Common myeloid progenitor, CD34-positive (primary cell): ENCODE results near the gene PCDH15.

Experiments
- CTCF ChIA-PET: fragments of 350-600 bp; sonication (Branson Sonifier 250); formaldehyde crosslinking; loops from one replicate; lab custom pipeline; 2021; ENCODE audit warnings: antibody characterized with exemption; lab: Charles Lee
- POLR2A ChIA-PET: fragments of 350-600 bp; sonication (Branson Sonifier 250); formaldehyde crosslinking; loops from one replicate; lab custom pipeline; 2021; ENCODE audit warnings: antibody characterized with exemption; lab: Charles Lee
- DNase-seq, 3 donors: peaks; one replicate each; pipeline versions ENCODE4 v3.0.0 to v3.0.0-alpha.2; 2013
- H3K27ac ChIP-seq, 2 experiments: 1 replicate in 1 of 2; 2 replicates in 1 of 2; pipeline ENCODE4 v1.7.0; 2013; ENCODE audit warnings: inconsistent platforms in 2 of 2, low read length in 2 of 2, mild to moderate bottlenecking in 2 of 2, low read depth in 1 of 2, moderate library complexity in 1 of 2; ENCODE audit not compliant: severe bottlenecking in 2 of 2, insufficient read depth in 1 of 2, poor library complexity in 1 of 2
- H3K27me3 ChIP-seq, 5 experiments: replicated peaks in 2 of 5; 1 replicate in 3 of 5; 2 replicates in 2 of 5; pipeline versions ENCODE4 v1.6.1 to v1.7.0; 2013; ENCODE audit warnings: low read length in 4 of 5, mild to moderate bottlenecking in 2 of 5, moderate library complexity in 2 of 5, inconsistent platforms in 1 of 5; ENCODE audit not compliant: insufficient read depth in 5 of 5, control insufficient read depth in 4 of 5
- H3K36me3 ChIP-seq, 4 experiments: 1 replicate in 2 of 4; 2 replicates in 2 of 4; pipeline versions ENCODE4 v1.6.1 to v1.7.0; 2013; ENCODE audit warnings: low read length in 3 of 4, control low read depth in 1 of 4, mild to moderate bottlenecking in 1 of 4; ENCODE audit not compliant: control insufficient read depth in 4 of 4, insufficient read depth in 4 of 4
- H3K4me1 ChIP-seq, 4 experiments: 1 replicate in 3 of 4; 2 replicates in 1 of 4; pipeline versions ENCODE4 v1.6.1 to v1.7.1; 2013; ENCODE audit warnings: low read length in 3 of 4, mild to moderate bottlenecking in 3 of 4, control low read depth in 1 of 4, inconsistent platforms in 1 of 4, moderate library complexity in 1 of 4; ENCODE audit not compliant: control insufficient read depth in 4 of 4, insufficient read depth in 4 of 4; ENCODE audit errors: control extremely low read depth in 1 of 4
- H3K4me3 ChIP-seq, 7 experiments: 1 replicate in 4 of 7; 2 replicates in 3 of 7; pipeline versions ENCODE4 v1.5.1 to v1.7.0; 2013; ENCODE audit warnings: mild to moderate bottlenecking in 7 of 7, low read length in 6 of 7, moderate library complexity in 6 of 7, inconsistent platforms in 2 of 7, low read depth in 2 of 7, control low read depth in 1 of 7; ENCODE audit not compliant: insufficient read depth in 4 of 7, control insufficient read depth in 1 of 7; ENCODE audit errors: extremely low read depth in 1 of 7
- H3K9me3 ChIP-seq, 5 experiments: 1 replicate in 4 of 5; 2 replicates in 1 of 5; pipeline versions ENCODE4 v1.6.1 to v1.7.1; 2013; ENCODE audit warnings: low read length in 4 of 5, mild to moderate bottlenecking in 2 of 5, inconsistent platforms in 1 of 5, low read depth in 1 of 5, moderate library complexity in 1 of 5; ENCODE audit not compliant: control insufficient read depth in 4 of 5, insufficient read depth in 2 of 5; ENCODE audit errors: control extremely low read depth in 1 of 5
- WGBS: methylation state at CpG from one replicate; pipeline ENCODE4 v1.1.5; 2013; ENCODE audit not compliant: insufficient coverage; 5-methylcytosine and 5-hydroxymethylcytosine counted together

PCDH15 gene

GRCh38 chr10:54009672-54010071 is 791.4 kb downstream of the PCDH15 start:
- H3K4me1 ChIP-seq: no peaks in the 10 kb centered on the region
- no peaks in the 10 kb centered on the region for H3K36me3 ChIP-seq
- ChIA-PET POLR2A (no interaction called here), CTCF (no interaction called here)
- no peaks in the 10 kb centered on the region for H3K9me3 ChIP-seq
- no peak overlapping the region for H3K4me3 ChIP-seq
- no peak for DNase-seq
- H3K27me3 ChIP-seq: no peaks in the 10 kb centered on the region
- 97% methylated on average over 3 of the region's 3 CpGs for WGBS
- no peak overlapping the region for H3K27ac ChIP-seq

GRCh38 chr10:54002077-54002476 is 799.0 kb downstream of the PCDH15 start:
- Histone ChIP-seq H3K9me3 (no peaks in the 10 kb centered on the region), H3K4me3 (no peak overlapping the region), H3K27me3 (no peaks in the 10 kb centered on the region), H3K27ac (no peak overlapping the region), H3K4me1 (no peaks in the 10 kb centered on the region), H3K36me3 (no peaks in the 10 kb centered on the region)
- WGBS: no CpG with 5 or more reads among the region's 1 CpG
- POLR2A ChIA-PET: no interaction called here
- no peak for DNase-seq
- CTCF ChIA-PET: no interaction called here

- Histone ChIP-seq H3K4me3 (no peak overlapping the region), H3K9me3 (no peaks in the 10 kb centered on the region), H3K27ac (no peak overlapping the region), H3K27me3 (no peaks in the 10 kb centered on the region), H3K36me3 (no peaks in the 10 kb centered on the region), H3K4me1 (no peaks in the 10 kb centered on the region)
- CTCF ChIA-PET: interaction anchor here (1.7 kb wide), 1 partner anchor 405 kb away, joined by 5 read pairs; no protein-coding TSS in a partner anchor
- DNase-seq: peak; percentile 1
- POLR2A ChIA-PET: no interaction called here
- no CpG with 5 or more reads among the region's 2 CpGs for WGBS
Observed at GRCh38 chr10:53997953-53998352, 803.1 kb downstream of the PCDH15 start.

GRCh38 chr10:53990799-53991238 is 810.2 kb downstream of the PCDH15 start:
- POLR2A ChIA-PET: no interaction called here
- DNase-seq: no peak
- WGBS: 96% methylated on average over 7 of the region's 28 CpGs

GRCh38 chr10:53983431-53983830 is 817.6 kb downstream of the PCDH15 start:
- H3K27me3 ChIP-seq: no peaks in the 10 kb centered on the region
- CTCF ChIA-PET: no interaction called here
- H3K36me3 ChIP-seq: no peaks in the 10 kb centered on the region
- no peaks in the 10 kb centered on the region for H3K9me3 ChIP-seq
- no CpG with 5 or more reads among the region's 3 CpGs for WGBS
- H3K4me3 ChIP-seq: no peak overlapping the region
- no peak overlapping the region for H3K27ac ChIP-seq
- no peaks in the 10 kb centered on the region for H3K4me1 ChIP-seq
- no peak for DNase-seq
- POLR2A ChIA-PET: no interaction called here

More at GRCh38 chr10:53990799-53991238, 810.2 kb downstream of the PCDH15 start:
- Histone ChIP-seq H3K27ac (no peak overlapping the region), H3K4me3 (no peak overlapping the region), H3K9me3 (no peaks in the 10 kb centered on the region), H3K36me3 (no peaks in the 10 kb centered on the region), H3K27me3 (no peaks in the 10 kb centered on the region), H3K4me1 (no peaks in the 10 kb centered on the region)
- CTCF ChIA-PET: no interaction called here

GRCh38 chr10:53980210-53980609 is 820.8 kb downstream of the PCDH15 start:
- WGBS: no CpG with 5 or more reads among the region's 3 CpGs
- Histone ChIP-seq H3K27me3 (no peaks in the 10 kb centered on the region), H3K4me3 (no peak overlapping the region), H3K36me3 (no peaks in the 10 kb centered on the region), H3K4me1 (no peaks in the 10 kb centered on the region), H3K9me3 (no peaks in the 10 kb centered on the region), H3K27ac (no peak overlapping the region)
- no peak for DNase-seq
- POLR2A ChIA-PET: no interaction called here
- CTCF ChIA-PET: no interaction called here

- ChIA-PET POLR2A (no interaction called here), CTCF (interaction anchor here (0.7 to 1.4 kb wide), 2 partner anchors 10 to 431 kb away, joined by 3 read pairs; no protein-coding TSS in a partner anchor)
- DNase-seq: no peak
- Histone ChIP-seq H3K36me3 (no peaks in the 10 kb centered on the region), H3K9me3 (no peaks in the 10 kb centered on the region), H3K27me3 (no peaks in the 10 kb centered on the region), H3K4me1 (no peaks in the 10 kb centered on the region), H3K27ac (no peak overlapping the region), H3K4me3 (no peak overlapping the region)
- WGBS: 94% methylated on average over 3 of the region's 3 CpGs
Observed at GRCh38 chr10:53978301-53978700, 822.7 kb downstream of the PCDH15 start.
